HG02759 (cell line): ENCODE results near the gene CD27.
"Not testable (repeated sequence)": the region's sequence is repeated elsewhere in the genome, so short reads cannot be mapped to it uniquely, and the experiment has no call there.

ENCODE experiments used
- ATAC-seq: cut with Tn5 transposase; IDR thresholded peaks from one replicate; pipeline ENCODE4 v1.9.1; 2021; ENCODE audit warnings: mild to moderate bottlenecking, moderate library complexity; ENCODE audit not compliant: unreplicated experiment

The CD27 gene

DNA sequence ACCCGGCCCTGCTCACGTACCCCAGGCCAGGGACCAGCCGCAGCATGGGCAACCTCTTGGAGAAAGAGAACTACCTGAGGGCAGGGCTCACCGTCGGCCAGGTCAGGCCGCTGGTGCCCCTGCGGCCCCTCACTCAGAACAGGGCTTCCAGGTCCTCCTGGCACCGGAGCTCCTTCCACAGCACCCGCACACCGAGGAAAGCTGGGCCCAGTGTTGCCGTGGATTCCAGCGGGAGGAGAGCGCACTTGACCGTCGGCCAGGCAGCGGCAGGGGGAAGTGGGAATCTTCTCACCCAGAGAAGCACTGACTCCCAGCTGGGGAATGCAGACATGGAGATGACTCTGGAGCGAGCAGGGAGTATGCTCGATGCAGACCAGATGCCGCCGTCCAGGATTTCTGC lies 33.7 kb downstream of the CD27 start:
- ATAC-seq = no peak

DNA sequence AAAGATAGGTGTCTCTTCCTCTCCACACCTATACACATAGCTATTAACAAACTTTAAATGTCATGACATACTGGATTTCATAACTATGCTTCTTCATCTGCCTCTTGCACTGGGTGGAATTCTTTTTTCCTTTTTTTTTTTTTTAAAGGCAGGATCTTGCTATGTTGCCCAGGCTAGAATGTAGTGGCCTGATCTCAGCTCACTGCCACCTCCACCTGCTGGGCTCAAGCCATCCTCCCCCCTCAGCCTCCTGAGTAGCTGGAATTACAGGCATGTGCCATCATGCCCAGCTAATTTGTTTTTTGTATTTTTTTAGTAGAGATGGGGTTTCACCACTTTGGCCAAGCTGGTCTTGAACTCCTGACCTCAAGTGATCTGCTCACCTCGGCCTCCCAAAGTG lies 43.5 kb downstream of the CD27 start:
- ATAC-seq = no peak

DNA sequence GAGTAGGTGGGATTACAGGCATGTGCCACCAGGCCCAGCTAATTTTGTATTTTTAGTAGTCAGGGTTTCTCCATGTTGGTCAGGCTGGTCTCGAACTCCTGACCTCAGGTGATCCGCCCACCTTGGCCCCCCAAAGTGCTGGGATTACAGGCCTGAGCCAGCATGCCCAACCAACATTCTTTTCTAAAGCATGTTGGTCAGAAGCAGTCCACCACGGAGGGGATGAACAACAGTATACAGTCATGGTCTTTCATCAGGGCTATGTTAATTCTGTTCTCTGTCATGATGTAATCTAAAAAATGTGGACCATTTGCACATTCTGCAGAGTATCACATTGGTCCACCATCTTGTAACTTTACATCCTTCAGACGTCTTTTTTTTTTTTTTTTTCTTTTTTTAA lies 44.7 kb downstream of the CD27 start:
- ATAC-seq = no peak

DNA sequence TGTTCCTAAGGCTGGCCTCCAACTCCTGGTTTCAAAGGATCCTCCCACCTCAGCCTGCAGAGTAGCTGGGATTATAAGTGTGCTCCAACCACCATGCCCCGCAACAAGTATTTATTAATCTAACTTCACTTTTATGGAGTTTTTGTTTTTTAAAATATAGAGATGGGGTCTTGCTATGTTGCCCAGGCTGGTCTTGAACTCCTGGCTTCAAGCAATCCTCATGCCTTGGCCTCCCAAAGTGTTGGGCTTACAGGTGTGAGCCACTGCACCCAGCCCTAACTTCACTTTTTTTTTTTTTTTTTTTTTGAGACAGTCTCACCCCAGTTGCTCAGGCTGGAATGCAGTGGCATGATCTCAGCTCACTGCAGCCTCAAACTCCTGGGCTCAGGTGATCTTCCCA lies 45.9 kb downstream of the CD27 start:
- ATAC-seq = not testable (repeated sequence)

DNA sequence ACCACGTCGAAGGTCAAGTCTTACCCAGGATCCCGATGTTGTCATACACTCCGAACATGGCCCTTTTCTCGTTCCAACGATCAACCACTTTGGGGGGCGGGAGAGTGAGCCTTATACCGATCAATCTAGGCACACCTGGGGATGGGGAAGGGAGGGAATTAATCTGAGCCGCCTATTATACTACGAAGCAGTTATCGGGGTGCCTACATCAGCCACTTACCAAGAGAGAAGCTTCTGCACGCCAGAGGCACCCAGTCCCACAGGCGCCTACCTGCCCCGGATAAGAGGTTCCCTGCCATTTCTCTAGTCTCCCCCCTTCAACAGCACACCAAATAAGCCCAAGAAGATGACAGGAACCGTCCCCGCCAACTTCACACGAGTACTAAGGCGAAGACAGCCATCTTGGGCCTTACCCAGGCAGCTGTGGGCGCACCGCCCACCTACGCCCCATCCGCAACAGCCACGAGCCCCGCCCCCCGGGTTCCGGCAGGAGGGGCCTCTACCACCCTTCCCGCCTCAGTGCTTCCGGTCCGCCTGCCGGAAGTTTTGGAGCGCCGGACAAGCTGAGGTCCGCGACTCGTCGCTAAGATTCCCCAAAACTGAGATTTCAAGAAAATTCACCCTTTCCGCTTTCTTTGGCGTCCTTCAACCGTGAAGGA lies 48.2 kb downstream of the CD27 start, which contains the start of gene MRPL51:
Gene MRPL51 (minus strand): TSS at position 425 of the 659 bp plus-strand sequence. CDS start 126 bp downstream, at position 299.
- peak; percentile 72 for ATAC-seq

DNA sequence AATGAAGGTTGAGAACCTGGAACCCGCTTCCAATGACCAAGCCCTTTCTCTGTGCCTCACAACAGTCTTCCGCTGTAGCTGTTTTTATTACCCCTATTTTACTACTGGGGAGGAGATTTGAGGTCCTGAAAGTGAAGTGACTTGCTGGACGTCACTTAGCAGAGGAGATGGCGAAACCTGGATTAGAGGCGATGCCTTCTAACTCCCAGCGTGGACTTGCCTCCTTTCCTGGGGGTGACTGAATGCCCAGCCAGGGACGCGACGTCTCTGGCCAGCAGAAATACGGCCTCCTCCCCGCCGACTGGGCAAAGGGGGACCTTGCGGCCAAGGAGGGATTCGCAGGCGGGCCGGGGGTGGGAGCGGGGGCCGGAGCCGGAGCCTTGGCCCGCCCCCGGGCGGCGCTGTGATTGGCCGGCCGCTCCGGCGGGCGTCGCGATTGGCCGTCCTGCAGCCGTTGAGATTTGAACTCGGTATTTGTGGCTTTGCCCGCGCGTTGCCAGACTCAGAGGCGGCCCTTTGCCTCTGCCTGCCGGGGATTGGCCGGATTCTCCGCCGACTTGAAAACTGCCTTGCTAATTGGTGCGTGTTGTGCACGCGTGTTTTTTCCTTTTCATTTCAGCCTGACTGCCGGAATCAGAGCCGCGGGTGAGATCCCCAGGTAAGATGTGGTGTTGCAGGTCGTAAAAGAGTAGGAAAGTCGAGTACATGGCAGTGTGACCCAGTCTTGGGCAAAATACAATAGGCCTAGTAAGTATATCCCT lies 48.9 kb downstream of the CD27 start, which contains the start of gene NCAPD2:
Gene NCAPD2 (plus strand): TSS at position 606 of the 761 bp plus-strand sequence. CDS start 997 bp downstream, outside the sequence.
- ATAC-seq = peak; percentile 90

DNA sequence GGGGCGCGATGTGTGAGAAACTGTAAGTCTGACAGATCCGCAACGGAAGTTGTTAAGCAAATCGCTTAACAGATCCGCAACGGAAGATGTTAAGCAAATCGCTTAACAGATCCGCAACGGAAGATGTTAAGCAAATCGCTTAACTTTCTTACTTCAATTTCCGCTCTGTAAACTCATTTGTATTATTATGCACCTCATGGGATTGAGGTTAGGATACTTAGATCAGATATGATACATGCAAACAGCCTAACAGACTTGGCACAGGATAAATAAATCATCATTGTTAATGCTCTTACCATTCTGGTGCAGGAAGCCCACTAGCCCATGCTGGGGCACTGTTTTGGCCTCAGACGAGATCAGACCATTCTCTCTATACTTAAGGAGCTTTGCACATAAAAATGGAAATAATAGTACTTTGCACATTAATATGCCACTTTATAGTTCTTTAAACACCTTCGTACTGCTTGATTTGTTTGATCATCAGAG lies 49.5 kb downstream of the CD27 start:
- ATAC-seq = no peak

DNA sequence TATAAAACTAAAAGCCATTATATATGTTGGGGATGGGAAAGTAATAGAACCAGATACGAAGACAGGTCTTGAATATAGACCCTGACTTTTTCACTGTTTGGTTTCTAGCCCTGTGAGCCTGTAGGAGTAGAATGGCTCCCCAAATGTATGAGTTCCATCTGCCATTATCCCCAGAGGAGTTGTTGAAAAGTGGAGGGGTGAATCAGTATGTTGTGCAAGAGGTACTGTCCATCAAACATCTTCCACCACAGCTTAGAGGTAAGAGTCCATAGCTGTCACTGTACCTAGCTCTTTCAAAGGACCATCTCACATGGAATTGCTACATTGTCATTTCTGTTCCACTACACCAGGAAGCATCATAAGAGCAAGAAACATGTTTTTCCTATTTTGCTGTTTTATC lies 50.2 kb downstream of the CD27 start:
- ATAC-seq = no peak

DNA sequence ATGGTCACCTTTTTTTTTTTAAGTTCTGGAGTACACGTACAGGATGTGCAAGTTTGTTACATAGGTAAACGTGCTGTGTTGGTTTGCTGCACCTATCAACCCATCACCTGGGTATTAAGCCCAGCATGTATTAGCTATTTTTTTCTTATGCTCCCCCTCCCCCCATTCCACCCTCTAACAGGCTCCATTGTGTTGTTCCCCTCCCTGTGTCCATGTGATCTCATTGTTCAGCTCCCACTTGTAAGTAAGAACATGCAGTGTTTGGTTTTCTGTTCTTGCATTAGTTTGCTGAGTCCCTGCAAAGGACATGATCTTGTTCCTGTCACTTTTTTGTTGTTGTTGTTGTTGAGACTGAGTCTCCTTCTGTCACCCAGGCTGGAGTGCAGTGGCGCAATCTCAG lies 52.5 kb downstream of the CD27 start:
- not testable (repeated sequence) for ATAC-seq

DNA sequence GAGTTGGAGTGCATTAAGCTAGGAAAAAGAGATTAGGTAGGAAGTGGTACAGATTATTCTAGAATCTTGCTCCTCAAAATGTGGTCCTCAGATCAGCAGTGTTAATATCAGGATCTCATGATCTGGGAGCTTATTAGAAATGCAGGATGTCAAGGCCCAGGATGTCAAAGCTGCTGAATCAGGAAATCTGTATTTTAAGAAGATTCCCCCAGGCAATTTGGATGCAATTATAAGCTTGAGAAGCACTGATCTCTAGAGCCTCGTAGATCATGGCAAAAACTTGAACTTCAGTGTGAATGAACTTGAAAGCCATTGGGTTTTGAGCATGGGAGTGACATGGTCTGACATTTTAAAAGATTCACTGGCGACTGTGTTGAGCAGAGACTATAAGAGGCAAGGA lies 55.7 kb downstream of the CD27 start:
- no peak for ATAC-seq
